Ishikawa (cell line): ENCODE measurements around the gene SEMA5A.

Experiments
- CEBPB ChIP-seq: IDR thresholded peaks from 2 replicates; pipeline ENCODE4 v1.6.1; 2012
- CREB1 ChIP-seq: IDR thresholded peaks from 2 replicates; pipeline ENCODE4 v1.6.1; 2012; ENCODE audit warnings: low read depth
- EGR1 ChIP-seq: IDR thresholded peaks from 2 replicates; pipeline ENCODE4 v1.6.1; 2012
- EP300 ChIP-seq: IDR thresholded peaks from 2 replicates; pipeline ENCODE4 v1.6.1; 2012; ENCODE audit warnings: borderline replicate concordance
- FOXM1 ChIP-seq: IDR thresholded peaks from 2 replicates; pipeline ENCODE4 v1.6.1; 2012; ENCODE audit warnings: low read depth, borderline replicate concordance
- NFIC ChIP-seq: IDR thresholded peaks from 2 replicates; pipeline ENCODE4 v1.6.1; 2012
- RAD21 ChIP-seq: IDR thresholded peaks from 2 replicates; pipeline ENCODE4 v1.6.1; 2012; ENCODE audit warnings: low read depth
- TAF1 ChIP-seq: IDR thresholded peaks from 2 replicates; pipeline ENCODE4 v1.6.1; 2012; ENCODE audit warnings: low read depth, mild to moderate bottlenecking
- TCF12 ChIP-seq: IDR thresholded peaks from 2 replicates; pipeline ENCODE4 v1.6.1; 2012; ENCODE audit warnings: low read depth
- TEAD4 ChIP-seq: IDR thresholded peaks from 2 replicates; pipeline ENCODE4 v1.6.1; 2012
- YY1 ChIP-seq: IDR thresholded peaks from 2 replicates; pipeline ENCODE4 v1.6.1; 2012; ENCODE audit warnings: low read depth
- ZBTB7A ChIP-seq: IDR thresholded peaks from 2 replicates; pipeline ENCODE4 v1.6.1; 2012; ENCODE audit warnings: low read depth
- TF ChIP-seq, protein P1 (sequence below): IDR thresholded peaks from 2 replicates; pipeline ENCODE4 v1.6.1; 2012; ENCODE audit warnings: low read depth, mild to moderate bottlenecking
- TF ChIP-seq, protein P2 (sequence below): IDR thresholded peaks from 2 replicates; pipeline ENCODE4 v1.6.1; 2012
- TF ChIP-seq, protein P3 (sequence below): IDR thresholded peaks from 2 replicates; pipeline ENCODE4 v1.6.1; 2012

The SEMA5A gene

DNA sequence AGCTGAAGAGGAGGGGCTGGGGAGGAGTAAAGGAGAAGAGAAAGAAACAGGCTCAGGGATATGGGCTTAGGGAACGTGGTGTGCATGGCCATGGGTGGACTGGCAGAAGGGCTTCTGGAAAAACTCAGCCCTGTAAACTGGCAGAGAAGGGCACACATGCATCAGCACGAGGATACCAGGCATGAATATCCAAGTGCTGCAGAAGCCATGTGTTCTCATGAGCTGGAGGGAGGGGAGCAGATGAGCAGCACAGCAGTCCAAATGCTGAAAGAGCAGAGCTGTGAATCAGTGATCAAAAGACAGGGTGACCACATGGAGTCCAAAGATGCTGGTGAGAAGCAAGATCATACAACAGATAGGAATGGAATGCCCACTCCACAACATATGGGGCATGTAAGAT, 72.3 kb downstream of the SEMA5A start:
- TF ChIP-seq FOXM1 (no peak), TCF12 (no peak), TEAD4 (no peak), EP300 (no peak), ZBTB7A (no peak)
- TF ChIP-seq, protein P1, sequence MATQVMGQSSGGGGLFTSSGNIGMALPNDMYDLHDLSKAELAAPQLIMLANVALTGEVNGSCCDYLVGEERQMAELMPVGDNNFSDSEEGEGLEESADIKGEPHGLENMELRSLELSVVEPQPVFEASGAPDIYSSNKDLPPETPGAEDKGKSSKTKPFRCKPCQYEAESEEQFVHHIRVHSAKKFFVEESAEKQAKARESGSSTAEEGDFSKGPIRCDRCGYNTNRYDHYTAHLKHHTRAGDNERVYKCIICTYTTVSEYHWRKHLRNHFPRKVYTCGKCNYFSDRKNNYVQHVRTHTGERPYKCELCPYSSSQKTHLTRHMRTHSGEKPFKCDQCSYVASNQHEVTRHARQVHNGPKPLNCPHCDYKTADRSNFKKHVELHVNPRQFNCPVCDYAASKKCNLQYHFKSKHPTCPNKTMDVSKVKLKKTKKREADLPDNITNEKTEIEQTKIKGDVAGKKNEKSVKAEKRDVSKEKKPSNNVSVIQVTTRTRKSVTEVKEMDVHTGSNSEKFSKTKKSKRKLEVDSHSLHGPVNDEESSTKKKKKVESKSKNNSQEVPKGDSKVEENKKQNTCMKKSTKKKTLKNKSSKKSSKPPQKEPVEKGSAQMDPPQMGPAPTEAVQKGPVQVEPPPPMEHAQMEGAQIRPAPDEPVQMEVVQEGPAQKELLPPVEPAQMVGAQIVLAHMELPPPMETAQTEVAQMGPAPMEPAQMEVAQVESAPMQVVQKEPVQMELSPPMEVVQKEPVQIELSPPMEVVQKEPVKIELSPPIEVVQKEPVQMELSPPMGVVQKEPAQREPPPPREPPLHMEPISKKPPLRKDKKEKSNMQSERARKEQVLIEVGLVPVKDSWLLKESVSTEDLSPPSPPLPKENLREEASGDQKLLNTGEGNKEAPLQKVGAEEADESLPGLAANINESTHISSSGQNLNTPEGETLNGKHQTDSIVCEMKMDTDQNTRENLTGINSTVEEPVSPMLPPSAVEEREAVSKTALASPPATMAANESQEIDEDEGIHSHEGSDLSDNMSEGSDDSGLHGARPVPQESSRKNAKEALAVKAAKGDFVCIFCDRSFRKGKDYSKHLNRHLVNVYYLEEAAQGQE = no peak

DNA sequence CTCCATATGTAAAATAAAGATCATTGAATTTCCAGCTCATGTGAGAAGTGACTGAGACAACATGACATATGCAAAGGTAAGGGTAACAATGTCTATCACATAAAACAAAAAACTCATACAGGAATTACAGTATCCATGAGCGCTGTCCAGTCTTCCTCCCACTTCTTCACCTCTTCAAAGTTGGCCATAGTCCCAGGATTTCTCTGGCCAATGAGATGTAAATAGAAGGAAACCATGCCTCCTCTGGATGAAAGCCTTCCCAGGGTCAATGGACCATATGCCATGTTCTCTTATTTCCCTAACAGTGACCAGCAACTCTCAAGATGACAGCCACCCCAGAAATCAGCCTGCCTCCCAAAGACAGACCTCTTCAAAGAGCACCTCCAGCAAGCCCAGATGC, 75.5 kb downstream of the SEMA5A start:
- TF ChIP-seq, protein P2, sequence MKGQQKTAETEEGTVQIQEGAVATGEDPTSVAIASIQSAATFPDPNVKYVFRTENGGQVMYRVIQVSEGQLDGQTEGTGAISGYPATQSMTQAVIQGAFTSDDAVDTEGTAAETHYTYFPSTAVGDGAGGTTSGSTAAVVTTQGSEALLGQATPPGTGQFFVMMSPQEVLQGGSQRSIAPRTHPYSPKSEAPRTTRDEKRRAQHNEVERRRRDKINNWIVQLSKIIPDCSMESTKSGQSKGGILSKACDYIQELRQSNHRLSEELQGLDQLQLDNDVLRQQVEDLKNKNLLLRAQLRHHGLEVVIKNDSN = no peak
- no peak for TF ChIP-seq TCF12

DNA sequence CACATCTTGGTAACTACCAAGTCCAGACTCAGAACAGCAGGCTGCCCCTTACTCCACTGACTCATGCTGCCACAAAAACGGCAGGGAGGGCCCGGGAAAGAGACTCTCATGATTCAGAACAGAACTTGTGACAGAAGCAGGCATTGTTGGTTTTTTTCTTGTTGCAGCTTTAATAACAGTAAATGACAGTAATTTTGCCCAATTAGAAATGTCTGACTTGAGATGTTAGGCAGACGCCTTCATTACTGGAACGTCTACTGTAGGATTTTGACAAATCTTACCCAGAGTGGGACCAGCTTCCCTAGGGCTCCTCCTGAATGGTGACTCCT, 77.9 kb downstream of the SEMA5A start:
- TF ChIP-seq TCF12 (no peak), FOXM1 (no peak), EGR1 (no peak), ZBTB7A (no peak), CEBPB (no peak), RAD21 (no peak), NFIC (no peak), EP300 (no peak), TAF1 (no peak), CREB1 (no peak), TEAD4 (no peak), YY1 (no peak)
- TF ChIP-seq, protein P2 = no peak
- TF ChIP-seq, protein P3, sequence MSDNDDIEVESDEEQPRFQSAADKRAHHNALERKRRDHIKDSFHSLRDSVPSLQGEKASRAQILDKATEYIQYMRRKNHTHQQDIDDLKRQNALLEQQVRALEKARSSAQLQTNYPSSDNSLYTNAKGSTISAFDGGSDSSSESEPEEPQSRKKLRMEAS = no peak
- TF ChIP-seq, protein P1 = no peak

DNA sequence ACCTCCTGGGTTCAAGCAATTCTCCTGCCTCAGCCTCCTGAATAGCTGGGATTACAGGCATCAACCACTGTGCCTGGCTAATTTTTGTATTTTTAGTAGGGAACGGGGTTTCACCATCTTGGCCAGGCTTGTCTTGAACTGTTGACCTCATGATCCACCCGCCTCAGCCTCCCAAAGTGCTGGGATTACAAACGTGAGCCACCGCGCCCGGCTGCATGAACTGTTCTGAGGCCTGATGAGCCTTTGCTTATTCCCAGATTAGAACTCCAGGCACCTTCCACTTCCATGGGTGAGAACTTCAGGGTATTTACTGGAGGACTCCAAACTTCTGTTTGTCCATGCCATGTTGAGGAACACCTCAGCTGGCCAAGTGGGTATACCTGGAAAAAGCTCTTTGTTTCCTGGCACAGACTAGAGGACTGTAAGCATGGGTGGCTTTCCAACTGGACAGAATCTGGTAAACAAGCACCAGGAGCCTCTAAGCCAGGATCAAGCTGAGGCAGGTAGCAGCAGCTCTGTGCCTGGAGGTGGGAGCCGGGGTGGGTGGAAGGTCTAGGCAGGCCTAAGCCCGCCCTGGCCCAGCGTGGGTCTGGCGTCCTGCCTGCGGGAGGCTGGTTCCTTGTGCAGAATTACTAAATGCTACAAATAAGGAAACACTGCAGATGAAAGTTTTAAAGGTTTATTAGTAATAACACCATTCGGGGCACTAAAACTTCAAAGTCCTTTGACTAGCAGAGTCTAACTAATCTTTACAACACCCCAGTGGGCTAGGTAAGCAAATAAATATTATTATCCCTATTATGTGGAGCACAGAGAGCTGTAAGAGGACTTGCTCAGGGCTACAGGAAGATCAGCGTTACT, 78.4 kb downstream of the SEMA5A start:
- TF ChIP-seq EGR1 (no peak), CEBPB (no peak), EP300 (no peak), TCF12 (no peak), NFIC (no peak), TAF1 (no peak), YY1 (no peak), TEAD4 (no peak), CREB1 (no peak), ZBTB7A (no peak), RAD21 (no peak), FOXM1 (no peak)
- TF ChIP-seq, protein P3 = no peak
- TF ChIP-seq, protein P1 = no peak
- TF ChIP-seq, protein P2 = no peak
